Hepatocyte (in vitro differentiated cells): ENCODE data around the gene PDE11A. TPM values are rescaled to one million over a fixed set of nuclear protein-coding genes. Genes with fewer than 3 reads are reported as not detected.

Experiments
- DNase-seq: peaks from one replicate; pipeline ENCODE4 v3.0.0-alpha.2; 2016; ENCODE audit warnings: low spot score
- H2AFZ ChIP-seq: fragments of 200-600 bp; sonication (generic); 2 replicates; pipeline ENCODE4 v1.6.0; 2016; ENCODE audit warnings: antibody characterized with exemption, mild to moderate bottlenecking
- H3K27ac ChIP-seq: fragments of 200-600 bp; sonication (generic); 2 replicates; pipeline ENCODE4 v1.5.1; 2016; ENCODE audit warnings: mild to moderate bottlenecking
- H3K27me3 ChIP-seq: fragments of 200-600 bp; sonication (generic); 2 replicates; pipeline ENCODE4 v1.6.1; 2016
- H3K36me3 ChIP-seq: fragments of 200-600 bp; sonication (generic); replicated peaks from 2 replicates; pipeline ENCODE4 v1.5.1; 2016; ENCODE audit warnings: low read depth; ENCODE audit not compliant: insufficient read depth
- H3K4me1 ChIP-seq: fragments of 200-600 bp; sonication (generic); 2 replicates; pipeline ENCODE4 v1.5.1; 2016; ENCODE audit warnings: mild to moderate bottlenecking, moderate library complexity; ENCODE audit not compliant: insufficient read depth
- H3K4me2 ChIP-seq: fragments of 200-600 bp; sonication (generic); 2 replicates; pipeline ENCODE4 v1.6.0; 2016
- H3K4me3 ChIP-seq: fragments of 200-600 bp; sonication (generic); 2 replicates; pipeline ENCODE4 v1.5.1; 2016; ENCODE audit warnings: mild to moderate bottlenecking
- H3K79me2 ChIP-seq: fragments of 200-600 bp; sonication (generic); 2 replicates; pipeline ENCODE4 v1.6.0; 2017; ENCODE audit warnings: mild to moderate bottlenecking
- H3K9me2 ChIP-seq: fragments of 200-600 bp; sonication (generic); replicated peaks from 2 replicates; pipeline ENCODE4 v1.6.0; 2017; ENCODE audit warnings: mild to moderate bottlenecking; ENCODE audit not compliant: insufficient read depth
- H3K9me3 ChIP-seq: fragments of 200-600 bp; sonication (generic); 2 replicates; pipeline ENCODE4 v1.5.1; 2016; ENCODE audit warnings: low read depth, mild to moderate bottlenecking
- H4K20me1 ChIP-seq: fragments of 200-600 bp; sonication (generic); 2 replicates; pipeline ENCODE4 v1.6.0; 2016; ENCODE audit warnings: mild to moderate bottlenecking; ENCODE audit not compliant: insufficient read depth, poor library complexity, severe bottlenecking
- EZH2 ChIP-seq: fragments of 200-600 bp; sonication (generic); IDR thresholded peaks from 2 replicates; pipeline ENCODE4 v1.6.1; 2016; ENCODE audit warnings: antibody characterized with exemption, mild to moderate bottlenecking, borderline replicate concordance
- EZH2phosphoT487 ChIP-seq: fragments of 200-600 bp; sonication (generic); IDR thresholded peaks from one replicate; pipeline ENCODE4 v1.6.1; 2018; ENCODE audit warnings: antibody characterized with exemption, mild to moderate bottlenecking, low read depth, moderate library complexity; ENCODE audit not compliant: unreplicated experiment, severe bottlenecking
- WGBS: methylation state at CpG from one replicate; pipeline ENCODE4 v1.1.6; 2016; ENCODE audit warnings: low lambda C conversion rate; ENCODE audit errors: missing lambda C conversion rate; 5-methylcytosine and 5-hydroxymethylcytosine counted together
- polyA plus RNA-seq: library from polyadenylated mRNA; unstranded; fragments of >200 nt; fragmentation: Nextera tagmentation; extraction: Ambion mirVana; gene quantifications from 2 replicates; pipeline ENCODE4 v1.2.1, GENCODE V29; 2016
- total RNA-seq: library from RNA; depleted of rRNA; stranded (reverse); fragments of >200 nt; gene quantifications from 2 replicates; pipeline ENCODE4 v1.2.3, GENCODE V29; 2014
- TF ChIP-seq, protein P1 (sequence below): fragments of 200-600 bp; sonication (generic); IDR thresholded peaks from 2 replicates; pipeline ENCODE4 v1.5.1; 2016; ENCODE audit warnings: antibody characterized with exemption, mild to moderate bottlenecking; ENCODE audit not compliant: poor library complexity

PDE11A gene
- total and polyA plus RNA-seq, 2 experiments from 2014 or later = 0.71 to 1.9 TPM

DNA sequence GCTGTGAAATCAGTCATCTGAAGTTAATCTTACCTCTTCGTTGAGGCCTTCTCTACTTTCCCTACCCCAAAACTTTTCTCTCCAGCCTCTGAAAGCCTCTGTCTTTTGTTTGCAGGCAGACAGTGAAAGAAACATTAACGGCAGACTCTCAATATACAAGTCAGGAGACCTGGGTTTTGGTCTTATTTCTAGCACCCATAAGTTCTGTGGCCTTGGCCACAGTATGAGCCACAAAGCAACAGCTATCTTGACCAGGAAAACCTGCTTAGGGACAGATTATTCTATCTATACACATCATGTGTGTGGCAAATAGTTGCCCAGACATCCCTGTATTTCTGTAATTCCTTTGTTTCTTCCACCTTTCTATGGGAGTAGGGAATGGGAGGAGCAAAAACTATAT is 361.7 kb downstream of the PDE11A start:
- WGBS = 86% methylated on average over 2 of the region's 2 CpGs
- no peaks in the 10 kb centered on the region for H3K4me1 ChIP-seq
- H3K9me2 ChIP-seq = no peaks in the 10 kb centered on the region
- no peaks in the 10 kb centered on the region for H3K9me3 ChIP-seq
- no peaks in the 10 kb centered on the region for H3K27me3 ChIP-seq
- H3K36me3 ChIP-seq = no peaks in the 10 kb centered on the region
- no peak overlapping the region for H3K4me3 ChIP-seq
- TF ChIP-seq, protein P1, sequence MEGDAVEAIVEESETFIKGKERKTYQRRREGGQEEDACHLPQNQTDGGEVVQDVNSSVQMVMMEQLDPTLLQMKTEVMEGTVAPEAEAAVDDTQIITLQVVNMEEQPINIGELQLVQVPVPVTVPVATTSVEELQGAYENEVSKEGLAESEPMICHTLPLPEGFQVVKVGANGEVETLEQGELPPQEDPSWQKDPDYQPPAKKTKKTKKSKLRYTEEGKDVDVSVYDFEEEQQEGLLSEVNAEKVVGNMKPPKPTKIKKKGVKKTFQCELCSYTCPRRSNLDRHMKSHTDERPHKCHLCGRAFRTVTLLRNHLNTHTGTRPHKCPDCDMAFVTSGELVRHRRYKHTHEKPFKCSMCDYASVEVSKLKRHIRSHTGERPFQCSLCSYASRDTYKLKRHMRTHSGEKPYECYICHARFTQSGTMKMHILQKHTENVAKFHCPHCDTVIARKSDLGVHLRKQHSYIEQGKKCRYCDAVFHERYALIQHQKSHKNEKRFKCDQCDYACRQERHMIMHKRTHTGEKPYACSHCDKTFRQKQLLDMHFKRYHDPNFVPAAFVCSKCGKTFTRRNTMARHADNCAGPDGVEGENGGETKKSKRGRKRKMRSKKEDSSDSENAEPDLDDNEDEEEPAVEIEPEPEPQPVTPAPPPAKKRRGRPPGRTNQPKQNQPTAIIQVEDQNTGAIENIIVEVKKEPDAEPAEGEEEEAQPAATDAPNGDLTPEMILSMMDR = no peak
- TF ChIP-seq EZH2phosphoT487 = no peak
- TF ChIP-seq EZH2 = no peak
- no peak overlapping the region for H3K4me2 ChIP-seq
- no peak overlapping the region for H3K27ac ChIP-seq
- no peaks in the 10 kb centered on the region for H3K79me2 ChIP-seq
- no peaks in the 10 kb centered on the region for H4K20me1 ChIP-seq
- no peak for DNase-seq
- H2AFZ ChIP-seq = no peak overlapping the region

DNA sequence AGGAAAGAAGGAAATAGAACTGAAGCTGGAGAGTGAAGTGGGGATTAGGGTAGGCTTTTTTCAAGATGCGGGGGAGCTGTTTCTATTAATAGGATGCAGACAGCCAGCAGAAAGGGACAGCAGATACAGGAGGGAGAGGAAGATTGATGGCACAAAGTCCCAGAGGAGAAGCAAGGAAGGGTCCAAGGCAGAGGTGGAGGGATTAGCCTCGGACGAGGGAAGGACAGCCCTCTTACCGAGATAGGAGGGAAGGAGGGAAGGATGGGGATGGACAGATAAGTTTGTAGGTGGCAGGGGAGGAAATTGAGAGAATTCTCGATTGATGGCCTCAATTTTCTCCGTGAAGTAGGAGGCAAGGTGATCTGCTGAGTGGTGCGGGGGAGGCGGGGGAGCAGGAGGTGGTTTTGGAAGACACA is 362.6 kb downstream of the PDE11A start:
- no peaks in the 10 kb centered on the region for H3K9me3 ChIP-seq
- H3K27me3 ChIP-seq = no peaks in the 10 kb centered on the region
- no peaks in the 10 kb centered on the region for H4K20me1 ChIP-seq
- no peak overlapping the region for H2AFZ ChIP-seq
- no peak overlapping the region for H3K4me2 ChIP-seq
- no peaks in the 10 kb centered on the region for H3K4me1 ChIP-seq
- WGBS = 89% methylated on average over 8 of the region's 8 CpGs
- no peak overlapping the region for H3K27ac ChIP-seq
- no peaks in the 10 kb centered on the region for H3K9me2 ChIP-seq
- no peak for TF ChIP-seq EZH2phosphoT487
- no peak for TF ChIP-seq EZH2
- TF ChIP-seq, protein P1 = no peak
- no peaks in the 10 kb centered on the region for H3K79me2 ChIP-seq
- H3K4me3 ChIP-seq = no peak overlapping the region
- H3K36me3 ChIP-seq = no peaks in the 10 kb centered on the region
- DNase-seq = no peak

DNA sequence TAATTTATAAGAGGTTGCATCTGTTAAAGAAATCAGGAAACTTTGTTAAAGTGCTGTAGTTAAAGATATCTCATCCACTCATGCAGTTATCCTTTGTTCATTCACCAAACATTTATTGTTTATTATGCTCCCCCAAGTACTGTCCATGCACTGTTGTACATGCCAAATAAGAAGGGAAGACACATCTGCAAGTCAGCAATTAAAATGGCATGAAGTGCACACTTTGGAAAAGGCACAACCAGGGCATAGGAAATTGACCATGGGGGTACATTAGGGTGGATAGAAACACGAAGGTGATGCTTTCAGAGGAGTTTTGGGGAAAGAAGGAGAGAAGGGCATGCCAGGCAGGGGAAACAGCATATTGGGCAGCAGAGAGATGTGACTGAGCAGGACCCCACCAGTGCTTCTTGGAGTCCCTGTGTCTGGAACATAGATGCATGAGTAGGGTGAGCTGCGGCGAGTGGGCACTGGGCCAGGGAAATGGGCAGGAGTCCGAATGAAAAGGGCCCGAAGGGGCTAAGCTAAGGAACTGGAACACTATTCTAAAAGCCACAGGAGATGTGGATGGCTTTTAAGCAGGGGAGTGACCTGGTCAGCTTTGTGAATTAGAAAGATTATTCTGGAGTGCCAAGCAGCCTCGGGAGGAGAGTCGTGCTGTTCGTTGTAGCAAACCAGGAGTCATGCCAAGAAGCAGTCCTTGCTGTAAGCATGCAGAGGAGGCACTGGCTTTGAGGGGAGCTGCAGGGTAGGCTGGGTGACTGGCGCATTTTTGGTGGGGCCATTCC is 363.7 kb downstream of the PDE11A start:
- Histone ChIP-seq H3K4me3 (no peak overlapping the region), H3K27ac (no peak overlapping the region), H3K9me2 (no peaks in the 10 kb centered on the region), H3K27me3 (no peaks in the 10 kb centered on the region), H4K20me1 (no peaks in the 10 kb centered on the region), H3K4me2 (no peak overlapping the region), H3K36me3 (no peaks in the 10 kb centered on the region), H3K79me2 (no peaks in the 10 kb centered on the region), H2AFZ (no peak overlapping the region), H3K9me3 (no peaks in the 10 kb centered on the region), H3K4me1 (no peaks in the 10 kb centered on the region)
- DNase-seq = no peak
- TF ChIP-seq EZH2 (no peak), EZH2phosphoT487 (no peak)
- TF ChIP-seq, protein P1 = no peak
- 72% methylated on average over 9 of the region's 9 CpGs for WGBS
